Nephron (organoid): ENCODE results near the gene SVBP.
A peak's percentile ranks its signal among the peaks of the same experiment; 100 is the strongest.
"Not testable (repeated sequence)": the region's sequence is repeated elsewhere in the genome, so short reads cannot be mapped to it uniquely, and the experiment has no call there.

ENCODE experiments used
- H3K27ac Mint-ChIP-seq, 3 experiments: 2 replicates each; pipeline ENCODE4 v1.8.0; 2020; ENCODE audit warnings: mixed read lengths in 3 of 3, mild to moderate bottlenecking in 2 of 3, moderate library complexity in 1 of 3
- H3K27me3 Mint-ChIP-seq: 2 replicates; pipeline ENCODE4 v1.8.0; 2021; ENCODE audit warnings: low read depth, mild to moderate bottlenecking, moderate library complexity, mixed read lengths
- H3K36me3 Mint-ChIP-seq: 2 replicates; pipeline ENCODE4 v1.8.0; 2020; ENCODE audit warnings: low read depth, mixed read lengths
- H3K4me1 Mint-ChIP-seq: 2 replicates; pipeline ENCODE4 v1.8.0; 2020; ENCODE audit warnings: mixed read lengths
- H3K4me3 Mint-ChIP-seq, 3 experiments: 2 replicates each; pipeline ENCODE4 v1.8.0; 2020; ENCODE audit warnings: mild to moderate bottlenecking in 3 of 3, mixed read lengths in 3 of 3, moderate library complexity in 2 of 3
- H3K9me3 Mint-ChIP-seq: 2 replicates; pipeline ENCODE4 v1.8.0; 2020; ENCODE audit warnings: mixed read lengths
- TF ChIP-seq, protein P1 (sequence below), 3 experiments: fragments of 200-600 bp; sonication (generic); IDR thresholded peaks; one replicate each; pipeline ENCODE4 v1.5.0; 2021; ENCODE audit warnings: antibody characterized with exemption in 3 of 3; ENCODE audit not compliant: unreplicated experiment in 3 of 3

Gene SVBP, protein sequence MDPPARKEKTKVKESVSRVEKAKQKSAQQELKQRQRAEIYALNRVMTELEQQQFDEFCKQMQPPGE

DNA sequence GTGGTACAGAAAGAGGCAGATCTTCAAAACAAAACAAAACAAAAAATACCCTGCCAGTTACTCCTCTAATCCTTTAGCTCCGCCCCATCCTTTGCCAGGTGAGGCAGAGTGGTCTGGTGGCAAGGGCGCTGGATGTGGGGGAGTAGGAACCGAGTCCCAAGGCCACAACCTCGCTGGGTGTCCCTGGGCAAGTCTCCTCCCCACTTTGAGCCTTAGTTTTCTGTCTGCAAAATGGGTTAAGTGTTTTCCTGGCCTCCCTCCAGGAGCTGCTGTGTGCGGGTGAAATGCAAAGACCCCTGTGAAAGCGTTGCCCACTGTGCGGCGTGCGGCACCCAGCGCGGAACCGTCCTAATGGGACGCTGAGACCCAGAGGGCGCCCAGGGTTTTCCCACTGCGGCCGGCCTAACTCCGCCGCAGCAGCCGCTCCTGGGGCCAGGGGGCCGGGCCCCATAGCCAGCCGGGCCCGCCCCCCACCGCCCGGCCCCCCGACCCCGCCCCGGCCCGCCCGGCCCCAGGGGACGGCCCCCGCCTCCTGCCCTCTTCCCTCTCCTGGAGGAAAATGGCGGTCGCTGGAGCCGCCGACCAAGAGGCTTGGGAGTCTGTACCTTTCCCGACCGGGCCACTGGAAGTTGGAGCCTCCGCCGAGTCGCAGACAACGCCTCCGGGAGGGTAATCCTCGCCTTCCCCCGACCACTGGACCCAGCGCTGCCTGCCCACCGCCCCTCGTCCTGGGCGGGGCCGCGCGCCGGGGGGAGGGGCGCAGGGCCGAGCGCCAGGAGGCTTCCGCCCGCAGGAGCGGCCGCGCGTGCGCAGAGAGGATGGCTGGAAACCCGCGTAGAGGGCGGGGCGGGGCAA is at the start of gene SVBP, which contains the start of gene ERMAP:
Gene SVBP, minus strand, starts transcription at position 813 of the 855 bp plus-strand sequence. CDS start 853 bp downstream, outside the sequence.
Gene ERMAP, plus strand, starts transcription at position 538 of the 855 bp plus-strand sequence. CDS start 13,327 bp downstream, outside the sequence.
- Mint-ChIP-seq H3K27me3 (no peaks in the 10 kb centered on the region), H3K4me1 (peaks cover 24% of the 10 kb centered on the region), H3K36me3 (peaks cover 17% of the 10 kb centered on the region), H3K27ac (peak within 1 kb of the TSS; percentile 91 to 93 (median 92)), H3K9me3 (no peaks in the 10 kb centered on the region), H3K4me3 (peak within 1 kb of the TSS; percentile 84 to 90 (median 88))
- TF ChIP-seq, protein P1, sequence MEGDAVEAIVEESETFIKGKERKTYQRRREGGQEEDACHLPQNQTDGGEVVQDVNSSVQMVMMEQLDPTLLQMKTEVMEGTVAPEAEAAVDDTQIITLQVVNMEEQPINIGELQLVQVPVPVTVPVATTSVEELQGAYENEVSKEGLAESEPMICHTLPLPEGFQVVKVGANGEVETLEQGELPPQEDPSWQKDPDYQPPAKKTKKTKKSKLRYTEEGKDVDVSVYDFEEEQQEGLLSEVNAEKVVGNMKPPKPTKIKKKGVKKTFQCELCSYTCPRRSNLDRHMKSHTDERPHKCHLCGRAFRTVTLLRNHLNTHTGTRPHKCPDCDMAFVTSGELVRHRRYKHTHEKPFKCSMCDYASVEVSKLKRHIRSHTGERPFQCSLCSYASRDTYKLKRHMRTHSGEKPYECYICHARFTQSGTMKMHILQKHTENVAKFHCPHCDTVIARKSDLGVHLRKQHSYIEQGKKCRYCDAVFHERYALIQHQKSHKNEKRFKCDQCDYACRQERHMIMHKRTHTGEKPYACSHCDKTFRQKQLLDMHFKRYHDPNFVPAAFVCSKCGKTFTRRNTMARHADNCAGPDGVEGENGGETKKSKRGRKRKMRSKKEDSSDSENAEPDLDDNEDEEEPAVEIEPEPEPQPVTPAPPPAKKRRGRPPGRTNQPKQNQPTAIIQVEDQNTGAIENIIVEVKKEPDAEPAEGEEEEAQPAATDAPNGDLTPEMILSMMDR (IDR thresholded peaks at IDR 0.05; ENCODE audit: unreplicated experiment in 3 of 3): no peak

DNA sequence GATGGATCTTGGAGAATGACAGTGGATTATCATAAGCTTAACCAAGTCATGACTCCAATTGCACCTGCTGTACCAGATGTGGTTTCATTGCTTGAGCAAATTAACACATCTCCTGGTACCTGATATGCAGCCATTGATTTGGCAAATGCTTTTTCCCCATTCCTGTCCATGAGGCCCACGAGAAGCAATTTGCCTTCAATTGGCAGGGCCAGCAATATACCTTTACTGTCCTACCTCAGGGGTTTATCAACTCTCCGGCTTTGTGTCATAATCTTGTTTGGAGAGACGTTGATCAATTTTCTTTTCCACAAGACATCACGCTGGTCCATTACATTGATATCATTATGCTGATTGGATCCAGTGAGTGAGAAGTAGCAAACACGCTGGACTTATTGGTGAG is 49.4 kb upstream of the SVBP start:
- Mint-ChIP-seq H3K9me3 (peaks cover 20% of the 10 kb centered on the region), H3K27me3 (peaks cover 5% of the 10 kb centered on the region), H3K27ac (no peak overlapping the region), H3K4me1 (no peaks in the 10 kb centered on the region), H3K36me3 (no peaks in the 10 kb centered on the region), H3K4me3 (no peak overlapping the region)
- TF ChIP-seq, protein P1 (IDR thresholded peaks at IDR 0.05; ENCODE audit: unreplicated experiment in 3 of 3): no peak

DNA sequence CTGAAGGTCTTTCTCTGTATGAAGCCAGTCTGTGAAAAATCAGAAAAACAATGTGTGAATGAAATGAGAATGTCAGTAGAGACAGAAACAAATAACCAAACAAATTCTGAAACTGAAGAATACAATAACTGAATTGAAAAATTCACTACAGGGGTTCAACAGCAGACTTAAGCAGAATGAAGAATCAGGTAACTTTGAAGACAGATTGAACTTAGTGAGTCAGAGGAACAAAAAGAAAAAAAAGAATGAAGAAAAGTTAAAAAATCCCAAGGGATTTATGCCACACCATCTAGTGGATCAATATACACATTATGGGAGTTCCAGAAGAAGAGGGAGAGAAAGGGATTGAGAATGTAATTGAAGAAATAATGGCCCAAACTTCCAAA is 43.8 kb upstream of the SVBP start:
- Mint-ChIP-seq H3K4me1 (no peaks in the 10 kb centered on the region), H3K27me3 (no peaks in the 10 kb centered on the region), H3K9me3 (peaks cover 56% of the 10 kb centered on the region), H3K4me3 (no peak overlapping the region), H3K27ac (no peak overlapping the region), H3K36me3 (peaks cover 27% of the 10 kb centered on the region)
- TF ChIP-seq, protein P1 (IDR thresholded peaks at IDR 0.05; ENCODE audit: unreplicated experiment in 3 of 3): no peak

DNA sequence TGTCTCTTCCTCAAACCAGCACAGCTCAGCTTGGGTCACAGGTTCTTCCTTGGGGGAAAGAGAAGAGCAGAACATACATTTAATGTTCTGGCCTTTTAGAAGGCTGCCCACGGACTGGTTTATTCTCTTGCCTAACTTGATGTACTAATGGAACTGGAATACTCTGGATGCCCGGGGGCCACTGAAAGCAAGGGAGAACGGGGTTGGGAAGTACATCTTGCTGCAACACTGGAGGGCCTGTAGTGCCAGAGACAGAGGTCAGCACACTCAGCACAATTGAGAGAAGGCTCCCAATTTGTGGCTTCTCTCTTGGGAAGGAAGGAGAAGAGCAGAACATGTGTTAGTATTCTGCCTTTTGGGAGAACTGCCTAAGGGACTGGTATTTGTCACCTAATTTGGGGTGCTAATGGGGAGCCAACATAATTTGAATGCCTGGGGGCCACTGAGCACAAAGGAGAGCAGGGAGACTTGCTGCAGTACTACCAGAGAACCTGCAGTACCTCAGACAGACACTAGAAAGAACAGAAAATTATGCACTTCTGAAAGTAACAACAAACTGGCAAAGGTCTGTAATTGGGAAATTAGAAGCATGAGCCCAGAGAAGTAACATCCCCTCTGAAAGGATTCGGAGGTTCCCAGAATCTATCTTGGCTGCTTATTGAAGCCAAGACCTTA is 43.3 kb upstream of the SVBP start:
- TF ChIP-seq, protein P1 (IDR thresholded peaks at IDR 0.05; ENCODE audit: unreplicated experiment in 3 of 3): no peak
- Mint-ChIP-seq H3K27ac (no peak overlapping the region), H3K4me3 (no peak overlapping the region), H3K9me3 (peaks cover 60% of the 10 kb centered on the region), H3K4me1 (no peaks in the 10 kb centered on the region), H3K36me3 (peaks cover 32% of the 10 kb centered on the region), H3K27me3 (no peaks in the 10 kb centered on the region)

DNA sequence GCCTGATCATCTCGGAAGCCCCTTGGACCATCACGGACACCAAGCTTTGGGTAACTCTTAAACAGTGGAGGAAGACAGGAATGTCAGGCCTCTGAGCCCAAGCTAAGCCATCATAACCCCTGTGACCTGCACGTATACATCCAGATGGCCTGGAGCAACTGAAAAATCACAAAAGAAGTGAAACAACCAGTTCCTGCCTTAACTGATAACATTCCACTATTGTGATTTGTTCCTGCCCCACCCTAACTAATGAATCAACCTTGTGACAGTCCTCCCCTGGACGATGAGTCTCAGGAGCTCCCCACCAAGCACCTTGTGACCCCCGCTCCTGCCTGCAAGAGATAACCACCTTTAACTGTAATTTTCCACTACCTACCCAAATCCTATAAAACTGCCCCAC is 42.2 kb upstream of the SVBP start:
- H3K4me1 Mint-ChIP-seq, H3K27ac Mint-ChIP-seq, H3K27me3 Mint-ChIP-seq, H3K4me3 Mint-ChIP-seq: not testable (repeated sequence)
- H3K36me3 Mint-ChIP-seq: peaks cover 36% of the 10 kb centered on the region
- peaks cover 61% of the 10 kb centered on the region for H3K9me3 Mint-ChIP-seq

DNA sequence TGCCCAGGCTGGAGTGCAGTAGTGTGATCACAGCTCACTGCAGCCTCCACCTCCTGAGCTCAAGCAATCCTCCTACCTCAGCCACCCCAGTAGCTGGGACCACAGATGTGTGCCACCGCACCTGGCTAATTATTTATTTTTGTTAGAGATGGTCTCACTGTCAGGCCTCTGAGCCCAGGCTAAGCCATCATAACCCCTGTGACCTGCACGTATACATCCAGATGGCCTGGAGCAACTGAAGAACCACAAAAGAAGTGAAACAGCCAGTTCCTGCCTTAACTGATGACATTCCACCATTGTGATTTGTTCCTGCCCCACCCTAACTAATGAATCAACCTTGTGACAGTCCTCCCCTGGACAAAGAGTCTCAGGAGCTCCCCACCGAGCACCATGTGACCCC is 39.4 kb upstream of the SVBP start:
- H3K4me1 Mint-ChIP-seq: not testable (repeated sequence)

More for the DNA sequence above, 39.4 kb upstream of the SVBP start:
- not testable (repeated sequence) for H3K27ac Mint-ChIP-seq, H3K27me3 Mint-ChIP-seq, H3K4me3 Mint-ChIP-seq
- peaks cover 53% of the 10 kb centered on the region for H3K9me3 Mint-ChIP-seq
- peaks cover 59% of the 10 kb centered on the region for H3K36me3 Mint-ChIP-seq
